Endothelial cell of umbilical vein (primary cell): ENCODE results near the gene CHAF1A. TPM values are rescaled to one million over a fixed set of nuclear protein-coding genes. Genes with fewer than 3 reads are reported as not detected.

ENCODE experiments used
- BruUV-seq: library from RNA; stranded (reverse); fragments of 400-500 nt; replicated peaks from 2 replicates; lab custom pipeline; 2021; lab: Mats Ljungman, UMichigan
- CTCF ChIA-PET: fragments of 300-600, 350-600 bp; sonication (Branson Sonifier 250); formaldehyde crosslinking; loops from one replicate; lab custom pipeline; 2021; ENCODE audit warnings: antibody characterized with exemption, inconsistent platforms; lab: Charles Lee
- POLR2A ChIA-PET: fragments of 300-600, 350-600 bp; sonication (Branson Sonifier 250); formaldehyde crosslinking; loops from one replicate; lab custom pipeline; 2021; ENCODE audit warnings: antibody characterized with exemption, inconsistent platforms; lab: Charles Lee
- DNase-seq: peaks from one replicate; pipeline ENCODE4 v3.0.0-alpha.2; 2011; ENCODE audit warnings: low read depth, low spot score
- FAIRE-seq: peaks from 2 replicates; lab custom pipeline; 2011; peaks lifted over from hg19 to GRCh38; lab: Jason Lieb, UNC
- H2AFZ ChIP-seq: 2 replicates; pipeline ENCODE4 v1.6.0; 2012; ENCODE audit warnings: low read depth, low read length, control low read depth, inconsistent platforms
- H3K27ac ChIP-seq: 2 replicates; pipeline ENCODE4 v1.5.1; 2011; ENCODE audit warnings: low read depth, mild to moderate bottlenecking, control low read depth, low read length, moderate library complexity; ENCODE audit not compliant: insufficient read depth
- H3K27me3 ChIP-seq, 2 experiments: 2 replicates each; pipeline versions ENCODE4 v1.6.0 to v1.6.1; 2011; ENCODE audit warnings: low read length in 2 of 2, mixed read lengths in 1 of 2; ENCODE audit not compliant: control insufficient read depth in 2 of 2, insufficient read depth in 2 of 2
- H3K36me3 ChIP-seq, 2 experiments: 2 replicates in 1 of 2; 3 replicates in 1 of 2; pipeline ENCODE4 v1.5.1; 2011; ENCODE audit warnings: low read length in 2 of 2, mild to moderate bottlenecking in 1 of 2, moderate library complexity in 1 of 2; ENCODE audit not compliant: control insufficient read depth in 2 of 2, insufficient read depth in 2 of 2; ENCODE audit errors: extremely low read depth in 1 of 2
- H3K4me1 ChIP-seq: 3 replicates; pipeline ENCODE4 v1.5.1; 2011; ENCODE audit warnings: mild to moderate bottlenecking, low read length; ENCODE audit not compliant: control insufficient read depth, insufficient read depth; ENCODE audit errors: extremely low read depth
- H3K4me2 ChIP-seq: 2 replicates; pipeline ENCODE4 v1.6.1; 2011; ENCODE audit warnings: low read length, control low read depth, mixed read lengths; ENCODE audit not compliant: insufficient read depth
- H3K4me3 ChIP-seq, 3 experiments: fragments of 200-600 bp in 1 of 3; sonication (generic), shearing (Covaris generic) in 1 of 3; replicated peaks in 1 of 3; 2 replicates each; pipeline ENCODE4 v1.5.1; 2011 to 2016; ENCODE audit warnings: control low read depth in 3 of 3, low read length in 3 of 3, mild to moderate bottlenecking in 2 of 3, inconsistent platforms in 1 of 3, low read depth in 1 of 3, moderate library complexity in 1 of 3; ENCODE audit not compliant: insufficient read depth in 1 of 3
- H3K79me2 ChIP-seq: 2 replicates; pipeline ENCODE4 v1.6.0; 2012; ENCODE audit warnings: low read length, inconsistent platforms; ENCODE audit not compliant: control insufficient read depth, insufficient read depth
- H3K9ac ChIP-seq: replicated peaks from 2 replicates; pipeline ENCODE3; 2011; ENCODE audit warnings: low read length, control low read depth; ENCODE audit not compliant: insufficient read depth; ENCODE audit errors: extremely low read depth
- H3K9me1 ChIP-seq: replicated peaks from 3 replicates; pipeline ENCODE4 v1.6.0; 2011; ENCODE audit warnings: mild to moderate bottlenecking, low read length; ENCODE audit not compliant: control insufficient read depth, insufficient read depth; ENCODE audit errors: extremely low read depth
- H3K9me3 ChIP-seq: replicated peaks from 2 replicates; pipeline ENCODE4 v1.5.1; 2012; ENCODE audit warnings: low read length, inconsistent platforms; ENCODE audit not compliant: control insufficient read depth, insufficient read depth
- H4K20me1 ChIP-seq: replicated peaks from 2 replicates; pipeline ENCODE3; 2011; ENCODE audit warnings: mild to moderate bottlenecking, low read length; ENCODE audit not compliant: control insufficient read depth, insufficient read depth; ENCODE audit errors: extremely low read depth
- CTCF ChIP-seq, 2 donors: IDR thresholded peaks; 1 replicate in 1 of 2; 2 replicates in 1 of 2; pipeline ENCODE4 v1.5.1; 2011; ENCODE audit warnings: low read length in 2 of 2, mild to moderate bottlenecking in 2 of 2, moderate library complexity in 2 of 2, control low read depth in 1 of 2, inconsistent platforms in 1 of 2, low read depth in 1 of 2; ENCODE audit not compliant: insufficient read depth in 1 of 2; ENCODE audit errors: extremely low read depth in 1 of 2
- EZH2 ChIP-seq: IDR thresholded peaks from 2 replicates; pipeline ENCODE4 v1.6.1; 2012; ENCODE audit warnings: borderline replicate concordance, low read depth, mild to moderate bottlenecking, moderate library complexity, low read length, inconsistent platforms; ENCODE audit not compliant: severe bottlenecking
- FOS ChIP-seq: IDR thresholded peaks from 2 replicates; pipeline ENCODE4 v1.6.1; 2011; ENCODE audit warnings: mild to moderate bottlenecking, low read length, moderate library complexity, borderline replicate concordance; ENCODE audit not compliant: insufficient read depth
- GATA2 ChIP-seq: IDR thresholded peaks from 2 replicates; pipeline ENCODE4 v1.7.0; 2011; ENCODE audit warnings: low read depth, mild to moderate bottlenecking, moderate library complexity, mixed read lengths, low read length; ENCODE audit not compliant: insufficient read length, insufficient read depth
- JUN ChIP-seq: IDR thresholded peaks from 2 replicates; pipeline ENCODE4 v1.6.1; 2011; ENCODE audit warnings: borderline replicate concordance, low read depth; ENCODE audit not compliant: insufficient read length, insufficient read depth
- MYC ChIP-seq: IDR thresholded peaks from one replicate; pipeline ENCODE4 v1.6.1; 2011; ENCODE audit warnings: mild to moderate bottlenecking, low read depth, low read length
- POLR2AphosphoS5 ChIP-seq: IDR thresholded peaks from 2 replicates; pipeline ENCODE4 v1.6.1; 2012; ENCODE audit warnings: low read depth, mild to moderate bottlenecking, control low read depth, low read length, moderate library complexity; ENCODE audit not compliant: insufficient read depth
- dilution Hi-C: fragments of 300-500 bp; cut with MboI; formaldehyde crosslinking; loops from one replicate; pipeline ENCODE4 v1.15.0; 2019; ENCODE audit warnings: low sequenced_read_pairs; ENCODE audit not compliant: extremely low pct_ligation_motif_present
- intact Hi-C: fragments of 100-400 bp; cut with micrococcal nuclease; formaldehyde crosslinking; loops from one replicate; pipeline ENCODE4 v1.10.0; 2022
- polyA plus RNA-seq, 4 experiments: library from polyadenylated mRNA; depleted of rRNA in 3 of 4; stranded (reverse) in 3 of 4; unstranded in 1 of 4; fragments of >200 nt; gene quantifications; 2 replicates each; pipeline versions ENCODE4 v1.2.1 to v1.2.3, GENCODE V29; 2011 to 2012; ENCODE audit warnings: missing spikeins in 1 of 4
- total RNA-seq: library from RNA; stranded (reverse); gene quantifications from 2 replicates; pipeline ENCODE4 v1.2.3, GENCODE V29; 2021

The CHAF1A gene
- total and polyA plus RNA-seq, 2 donors (not counting 3 experiments of a cell fraction or from before 2014, with no cell fraction given), result 19.5 to 44.5 TPM

GRCh38 chr19:4416268-4416667, 13.8 kb downstream of the CHAF1A start:
- Histone ChIP-seq H4K20me1 (no peaks in the 10 kb centered on the region), H3K27me3 (no peaks in the 10 kb centered on the region), H3K36me3 (no peaks in the 10 kb centered on the region), H3K9me1 (no peaks in the 10 kb centered on the region), H3K79me2 (peaks cover 20% of the 10 kb centered on the region), H3K9me3 (no peaks in the 10 kb centered on the region), H3K4me1 (no peaks in the 10 kb centered on the region), H2AFZ (no peak overlapping the region), H3K4me2 (no peak overlapping the region), H3K27ac (no peak overlapping the region), H3K4me3 (no peak overlapping the region), H3K9ac (no peak overlapping the region)
- ChIA-PET CTCF (interaction anchor here (0.7 to 1.6 kb wide), 6 partner anchors 10 to 149 kb away, joined by 3 to 5 read pairs (median 4); partner anchors contain the start of genes CHAF1A, HDGFL2 and SH3GL1), POLR2A (no interaction called here)
- TF ChIP-seq CTCF (IDR thresholded peaks at IDR 0.05; ENCODE audit: extremely low read depth in 1 of 2, insufficient read depth in 1 of 2, low read depth in 1 of 2, low read length in 2 of 2) (no peak), POLR2AphosphoS5 (no peak), MYC (no peak), JUN (no peak), EZH2 (no peak), FOS (no peak), GATA2 (no peak)
- dilution Hi-C loops (loop anchor here (10.0 kb wide), 1 partner anchor 51 kb away; no protein-coding TSS in a partner anchor), intact Hi-C loops (no loop called here)
- no peak for FAIRE-seq
- no TSS peak for BruUV-seq
- DNase-seq, result no peak
